GM21381 (cell line): ENCODE data around the gene PKN1.

ENCODE experiments used
- ATAC-seq: cut with Tn5 transposase; IDR thresholded peaks from one replicate; pipeline ENCODE4 v1.9.1; 2021; ENCODE audit warnings: mild to moderate bottlenecking, moderate library complexity; ENCODE audit not compliant: unreplicated experiment

Gene PKN1

GRCh38 chr19:14507704-14508542 lies 74.8 kb downstream of the PKN1 start:
- no peak for ATAC-seq

GRCh38 chr19:14510311-14511228 lies 77.5 kb downstream of the PKN1 start:
- no peak for ATAC-seq

- ATAC-seq: no peak
These were observed 78.1 kb downstream of the PKN1 start for GRCh38 chr19:14511229-14511593.

GRCh38 chr19:14512406-14512961 lies 79.4 kb downstream of the PKN1 start:
- no peak for ATAC-seq

GRCh38 chr19:14514215-14514863 lies 81.2 kb downstream of the PKN1 start:
- ATAC-seq: no peak

GRCh38 chr19:14515501-14516047 lies 82.5 kb downstream of the PKN1 start:
- ATAC-seq: no peak

- no peak for ATAC-seq
These were observed 83.0 kb downstream of the PKN1 start for GRCh38 chr19:14516048-14516534.

- no peak for ATAC-seq
These were observed 83.8 kb downstream of the PKN1 start for GRCh38 chr19:14516746-14517438.

GRCh38 chr19:14517446-14517839 lies 84.3 kb downstream of the PKN1 start:
- ATAC-seq: peak; percentile 9

GRCh38 chr19:14517840-14518505 lies 84.9 kb downstream of the PKN1 start, which contains the start of gene DNAJB1:
DNAJB1 (minus strand) TSS chr19:14518397; CDS start chr19:14518349, 48 bp downstream.
- peak; percentile 57 for ATAC-seq

- ATAC-seq: no peak
These were observed 86.2 kb downstream of the PKN1 start for GRCh38 chr19:14519245-14519859.

GRCh38 chr19:14519860-14520407 lies 86.8 kb downstream of the PKN1 start:
- no peak for ATAC-seq

- ATAC-seq: no peak
These were observed 87.4 kb downstream of the PKN1 start for GRCh38 chr19:14520543-14520942.
